Astrocyte of the cerebellum (primary cell): ENCODE data around the gene ELOVL5.

Experiments used
- DNase-seq: peaks from one replicate; pipeline ENCODE4 v3.0.0-alpha.2; 2011; ENCODE audit warnings: low read depth
- H3K4me3 ChIP-seq: 2 replicates; pipeline ENCODE4 v1.5.1; 2011; ENCODE audit warnings: mild to moderate bottlenecking, low read depth, low read length, moderate library complexity
- CTCF ChIP-seq: IDR thresholded peaks from 2 replicates; pipeline ENCODE4 v1.5.1; 2012; ENCODE audit warnings: low read length, low read depth, moderate library complexity, mild to moderate bottlenecking; ENCODE audit errors: missing control alignments
- in situ Hi-C: cut with HindIII; loops from 2 replicates; pipeline ENCODE4 v1.10.0; 2017; ENCODE audit warnings: low sequenced_read_pairs

Gene ELOVL5

GRCh38 chr6:53250176-53251032 lies 98.3 kb downstream of the ELOVL5 start:
- no peak for DNase-seq
- H3K4me3 ChIP-seq = no peak overlapping the region
- in situ Hi-C loops = no loop called here
- no peak for TF ChIP-seq CTCF

- no peak for DNase-seq
- in situ Hi-C loops = no loop called here
Observed at GRCh38 chr6:53246924-53247323, 101.8 kb downstream of the ELOVL5 start.

GRCh38 chr6:53244958-53245357 lies 103.8 kb downstream of the ELOVL5 start:
- TF ChIP-seq CTCF = no peak
- no peak overlapping the region for H3K4me3 ChIP-seq
- no peak for DNase-seq
- in situ Hi-C loops = no loop called here

More at GRCh38 chr6:53246924-53247323, 101.8 kb downstream of the ELOVL5 start:
- no peak overlapping the region for H3K4me3 ChIP-seq
- no peak for TF ChIP-seq CTCF

- TF ChIP-seq CTCF = no peak
- H3K4me3 ChIP-seq = no peak overlapping the region
- DNase-seq = no peak
- in situ Hi-C loops = no loop called here
Observed at GRCh38 chr6:53244399-53244931, 104.3 kb downstream of the ELOVL5 start.

- no peak for TF ChIP-seq CTCF
- H3K4me3 ChIP-seq = no peak overlapping the region
- in situ Hi-C loops = no loop called here
Observed at GRCh38 chr6:53241938-53242337, 106.8 kb downstream of the ELOVL5 start.

GRCh38 chr6:53240761-53241160 lies 108.0 kb downstream of the ELOVL5 start:
- in situ Hi-C loops = no loop called here
- TF ChIP-seq CTCF = no peak
- H3K4me3 ChIP-seq = no peak overlapping the region
- no peak for DNase-seq

More at GRCh38 chr6:53241938-53242337, 106.8 kb downstream of the ELOVL5 start:
- DNase-seq = no peak
